ENCODE data around the gene ADAMTS14. TPM values are rescaled to one million over a fixed set of nuclear protein-coding genes. Genes with fewer than 3 reads are reported as not detected.
A peak's percentile ranks its signal among the peaks of the same experiment; 100 is the strongest.

ADAMTS14 gene
- total RNA-seq, 1 experiment from 2014 or later = 1.9 TPM

DNA sequence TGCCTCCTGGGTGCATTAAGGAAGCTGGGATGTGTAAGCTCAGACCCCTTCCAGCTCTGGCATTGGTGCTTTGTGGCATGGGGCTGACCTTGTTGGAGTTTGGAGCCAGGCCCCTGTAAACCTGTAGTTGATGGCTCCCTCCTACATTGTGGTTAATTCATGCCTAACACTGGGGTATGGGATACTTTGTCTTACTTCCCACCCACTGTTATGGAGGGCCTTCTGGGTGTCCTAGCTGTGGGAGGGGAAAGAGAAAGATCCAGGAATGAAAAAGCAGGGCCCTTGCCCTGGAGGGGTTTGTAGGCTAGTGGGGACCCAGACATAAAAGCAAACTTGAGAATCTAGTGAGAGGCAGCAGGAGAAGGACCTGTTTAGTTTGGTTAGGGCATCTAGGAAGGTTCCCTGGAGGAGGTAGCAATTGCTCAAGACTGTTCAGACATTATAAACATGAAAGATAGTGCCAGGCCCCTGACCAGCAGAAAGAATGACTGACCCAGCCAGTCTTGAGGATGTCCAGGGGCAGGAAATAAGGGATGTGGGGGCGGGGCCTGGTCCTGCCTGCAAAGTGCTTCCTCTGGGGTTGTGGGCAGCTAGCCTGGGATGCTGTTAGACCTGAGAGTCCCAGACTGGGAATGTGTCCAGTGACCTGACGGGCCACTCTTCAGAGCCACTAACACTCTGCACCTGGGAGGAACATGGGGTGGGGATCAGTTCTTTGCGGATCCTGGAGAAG is 6.6 kb downstream of the ADAMTS14 start:
- Histone ChIP-seq H3K4me3 (no peak overlapping the region), H3K27me3 (ENCODE audit: insufficient read depth, low read depth) (no peaks in the 10 kb centered on the region), H3K9me3 (ENCODE audit: insufficient read depth, low read depth) (no peaks in the 10 kb centered on the region), H3K36me3 (ENCODE audit: low read depth) (no peaks in the 10 kb centered on the region), H3K79me2 (ENCODE audit: low read depth) (no peaks in the 10 kb centered on the region), H3K4me2 (no peak overlapping the region), H3F3A (ENCODE audit: insufficient read depth, low read depth) (peaks cover 3% of the 10 kb centered on the region; the same call in 1 of the 2 replicates), H3K27ac (no peak overlapping the region), H2AFZ (no peak overlapping the region), H4K20me1 (ENCODE audit: insufficient read depth) (no peaks in the 10 kb centered on the region), H3K4me1 (replicated peaks; ENCODE audit: insufficient read depth) (peaks cover 8% of the 10 kb centered on the region), H3K9me2 (ENCODE audit: insufficient read depth) (no peaks in the 10 kb centered on the region)
- intact Hi-C loops (cut with micrococcal nuclease; ENCODE audit: unreplicated experiment) = no loop called here
- ChIA-PET POLR2A (ENCODE audit: unreplicated experiment) (no interaction called here), CTCF (interaction anchor here (0.6 kb wide), 1 partner anchor 212 kb away, joined by 3 read pairs; no protein-coding TSS in a partner anchor)
- no peak for TF ChIP-seq EZH2 (IDR thresholded peaks at IDR 0.05; ENCODE audit: low read depth)
- TF ChIP-seq, protein P1, sequence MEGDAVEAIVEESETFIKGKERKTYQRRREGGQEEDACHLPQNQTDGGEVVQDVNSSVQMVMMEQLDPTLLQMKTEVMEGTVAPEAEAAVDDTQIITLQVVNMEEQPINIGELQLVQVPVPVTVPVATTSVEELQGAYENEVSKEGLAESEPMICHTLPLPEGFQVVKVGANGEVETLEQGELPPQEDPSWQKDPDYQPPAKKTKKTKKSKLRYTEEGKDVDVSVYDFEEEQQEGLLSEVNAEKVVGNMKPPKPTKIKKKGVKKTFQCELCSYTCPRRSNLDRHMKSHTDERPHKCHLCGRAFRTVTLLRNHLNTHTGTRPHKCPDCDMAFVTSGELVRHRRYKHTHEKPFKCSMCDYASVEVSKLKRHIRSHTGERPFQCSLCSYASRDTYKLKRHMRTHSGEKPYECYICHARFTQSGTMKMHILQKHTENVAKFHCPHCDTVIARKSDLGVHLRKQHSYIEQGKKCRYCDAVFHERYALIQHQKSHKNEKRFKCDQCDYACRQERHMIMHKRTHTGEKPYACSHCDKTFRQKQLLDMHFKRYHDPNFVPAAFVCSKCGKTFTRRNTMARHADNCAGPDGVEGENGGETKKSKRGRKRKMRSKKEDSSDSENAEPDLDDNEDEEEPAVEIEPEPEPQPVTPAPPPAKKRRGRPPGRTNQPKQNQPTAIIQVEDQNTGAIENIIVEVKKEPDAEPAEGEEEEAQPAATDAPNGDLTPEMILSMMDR (conservative IDR thresholded peaks at IDR 0.05) = no peak
- DNase-seq = no peak
- BruUV-seq (replicated peaks) = no TSS peak

DNA sequence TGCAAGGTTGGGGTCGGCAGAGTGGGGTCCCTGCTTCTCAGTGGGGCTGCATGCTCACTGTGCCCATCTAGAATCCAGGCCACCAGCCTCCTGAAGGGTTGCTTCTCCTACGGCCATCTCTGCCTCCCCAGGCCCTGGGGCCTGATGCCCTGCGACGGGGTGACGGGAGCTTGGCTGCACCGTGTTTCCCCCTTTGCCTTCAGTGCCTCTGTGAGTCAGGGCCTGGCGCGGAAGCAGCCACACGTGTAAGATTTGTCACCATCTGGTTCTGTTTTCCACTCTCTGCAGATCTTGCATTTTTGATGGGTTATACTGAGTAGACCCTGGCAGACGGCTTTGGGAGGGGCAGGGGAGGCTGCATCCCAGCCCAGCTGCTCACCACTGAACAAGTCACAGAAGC is 7.2 kb downstream of the ADAMTS14 start:
- no TSS peak for BruUV-seq (replicated peaks)
- POLR2A ChIA-PET (ENCODE audit: unreplicated experiment) = no interaction called here
- intact Hi-C loops (cut with micrococcal nuclease; ENCODE audit: unreplicated experiment) = no loop called here

DNA sequence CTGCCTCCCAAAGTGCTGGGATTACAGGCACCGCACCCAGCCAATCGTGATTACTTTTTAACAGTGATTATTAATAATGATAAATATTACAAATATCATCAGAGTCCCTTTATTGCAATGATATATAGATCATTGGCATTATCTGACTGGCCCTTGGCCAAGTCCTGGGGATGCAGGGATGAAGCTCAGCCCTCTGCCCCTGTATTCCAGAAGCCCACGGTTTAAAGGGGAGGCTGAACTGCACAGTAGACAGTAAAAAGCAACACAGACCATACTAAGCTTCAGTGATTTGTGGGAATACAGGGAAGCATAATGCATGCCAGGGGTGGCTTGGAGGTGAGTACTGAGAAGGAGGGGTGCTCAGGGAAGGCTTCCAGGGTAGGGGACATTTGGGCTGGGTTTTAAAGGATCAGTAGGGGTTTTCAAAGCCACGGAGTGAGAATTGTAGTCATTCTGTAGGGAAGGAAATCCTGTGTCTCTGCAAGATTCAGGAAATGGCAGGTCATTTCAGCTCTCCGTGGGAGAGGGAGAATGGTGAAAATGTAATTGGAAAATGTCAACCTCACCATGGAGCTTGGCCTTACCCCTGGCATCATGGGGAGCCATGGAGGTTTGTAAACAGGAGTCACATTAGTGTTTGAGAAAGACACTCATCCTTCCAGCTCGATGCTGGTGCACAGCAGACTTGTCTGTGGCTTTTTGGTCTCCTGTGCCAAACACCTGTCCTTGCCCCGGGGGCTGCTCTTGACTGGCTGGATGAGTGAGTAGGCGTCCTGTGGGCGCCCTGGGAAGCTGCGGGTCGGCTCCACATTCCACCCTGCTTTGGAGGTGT is 8.8 kb downstream of the ADAMTS14 start:
- CTCF ChIA-PET = no interaction called here
- Histone ChIP-seq H3K27ac (no peak overlapping the region), H3K27me3 (ENCODE audit: insufficient read depth, low read depth) (no peaks in the 10 kb centered on the region), H3K4me1 (replicated peaks; ENCODE audit: insufficient read depth) (no peaks in the 10 kb centered on the region), H3K4me3 (no peak overlapping the region), H3K36me3 (ENCODE audit: low read depth) (no peaks in the 10 kb centered on the region), H3K79me2 (ENCODE audit: low read depth) (no peaks in the 10 kb centered on the region), H3K4me2 (no peak overlapping the region), H3K9me3 (ENCODE audit: insufficient read depth, low read depth) (no peaks in the 10 kb centered on the region), H3K9me2 (ENCODE audit: insufficient read depth) (no peaks in the 10 kb centered on the region), H4K20me1 (ENCODE audit: insufficient read depth) (no peaks in the 10 kb centered on the region), H2AFZ (no peak overlapping the region), H3F3A (ENCODE audit: insufficient read depth, low read depth) (0 out of 2 replicates have a peak, but pooled peaks cover 3% of the 10 kb centered on the region)
- no peak for TF ChIP-seq EZH2 (IDR thresholded peaks at IDR 0.05; ENCODE audit: low read depth)
- TF ChIP-seq, protein P1 (conservative IDR thresholded peaks at IDR 0.05) = no peak
- DNase-seq = no peak
- POLR2A ChIA-PET (ENCODE audit: unreplicated experiment) = no interaction called here
- BruUV-seq (replicated peaks) = no TSS peak
- intact Hi-C loops (cut with micrococcal nuclease; ENCODE audit: unreplicated experiment) = no loop called here

More for the DNA sequence above, 7.2 kb downstream of the ADAMTS14 start:
- DNase-seq = peak in 1 of 2 experiments; percentile 10
- CTCF ChIA-PET = no interaction called here
- Histone ChIP-seq H3K4me2 (no peak overlapping the region), H3F3A (ENCODE audit: insufficient read depth, low read depth) (peaks cover 3% of the 10 kb centered on the region; the same call in 1 of the 2 replicates), H3K79me2 (ENCODE audit: low read depth) (no peaks in the 10 kb centered on the region), H3K9me3 (ENCODE audit: insufficient read depth, low read depth) (no peaks in the 10 kb centered on the region), H3K27ac (no peak overlapping the region), H3K36me3 (ENCODE audit: low read depth) (no peaks in the 10 kb centered on the region), H2AFZ (no peak overlapping the region), H4K20me1 (ENCODE audit: insufficient read depth) (no peaks in the 10 kb centered on the region), H3K9me2 (ENCODE audit: insufficient read depth) (no peaks in the 10 kb centered on the region), H3K4me3 (no peak overlapping the region), H3K4me1 (replicated peaks; ENCODE audit: insufficient read depth) (peaks cover 2% of the 10 kb centered on the region; the same call in 1 of the 2 replicates), H3K27me3 (ENCODE audit: insufficient read depth, low read depth) (no peaks in the 10 kb centered on the region)
- TF ChIP-seq EZH2 (IDR thresholded peaks at IDR 0.05; ENCODE audit: low read depth) = no peak
- TF ChIP-seq, protein P1 (conservative IDR thresholded peaks at IDR 0.05) = no peak
